ENCODE measurements around the gene UFM1.

The UFM1 gene

GRCh38 chr13:38325426-38325825, 24.2 kb upstream of the UFM1 start:
- no peak for TF ChIP-seq ZFX (IDR thresholded peaks at IDR 0.05; ENCODE audit: borderline replicate concordance)
- TF ChIP-seq, protein P1, sequence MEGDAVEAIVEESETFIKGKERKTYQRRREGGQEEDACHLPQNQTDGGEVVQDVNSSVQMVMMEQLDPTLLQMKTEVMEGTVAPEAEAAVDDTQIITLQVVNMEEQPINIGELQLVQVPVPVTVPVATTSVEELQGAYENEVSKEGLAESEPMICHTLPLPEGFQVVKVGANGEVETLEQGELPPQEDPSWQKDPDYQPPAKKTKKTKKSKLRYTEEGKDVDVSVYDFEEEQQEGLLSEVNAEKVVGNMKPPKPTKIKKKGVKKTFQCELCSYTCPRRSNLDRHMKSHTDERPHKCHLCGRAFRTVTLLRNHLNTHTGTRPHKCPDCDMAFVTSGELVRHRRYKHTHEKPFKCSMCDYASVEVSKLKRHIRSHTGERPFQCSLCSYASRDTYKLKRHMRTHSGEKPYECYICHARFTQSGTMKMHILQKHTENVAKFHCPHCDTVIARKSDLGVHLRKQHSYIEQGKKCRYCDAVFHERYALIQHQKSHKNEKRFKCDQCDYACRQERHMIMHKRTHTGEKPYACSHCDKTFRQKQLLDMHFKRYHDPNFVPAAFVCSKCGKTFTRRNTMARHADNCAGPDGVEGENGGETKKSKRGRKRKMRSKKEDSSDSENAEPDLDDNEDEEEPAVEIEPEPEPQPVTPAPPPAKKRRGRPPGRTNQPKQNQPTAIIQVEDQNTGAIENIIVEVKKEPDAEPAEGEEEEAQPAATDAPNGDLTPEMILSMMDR (IDR thresholded peaks at IDR 0.05) = no peak

DNA sequence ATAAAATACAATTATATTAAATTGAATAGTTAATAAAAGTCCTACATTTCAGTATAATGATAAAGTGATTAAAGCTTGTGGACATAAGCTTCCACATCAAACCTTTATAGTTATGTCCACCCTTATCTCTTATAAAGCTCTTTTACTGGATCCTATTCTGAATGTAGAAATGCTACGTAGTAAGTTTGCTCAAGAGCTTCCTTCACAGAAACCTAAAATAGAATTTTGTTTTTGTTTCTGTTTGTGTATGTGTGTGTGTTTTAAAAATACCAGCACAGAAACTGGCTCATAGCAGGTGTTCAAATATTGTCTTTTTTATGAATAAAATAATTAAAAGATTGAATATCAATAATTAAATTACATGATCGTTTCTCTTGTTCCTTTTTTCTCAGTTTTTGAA, 21.0 kb upstream of the UFM1 start:
- TF ChIP-seq, protein P1 (IDR thresholded peaks at IDR 0.05) = no peak
- no peak for TF ChIP-seq ZFX (IDR thresholded peaks at IDR 0.05; ENCODE audit: borderline replicate concordance)
- H3K27ac ChIP-seq = no peak overlapping the region

More at GRCh38 chr13:38325426-38325825, 24.2 kb upstream of the UFM1 start:
- no peak overlapping the region for H3K27ac ChIP-seq

GRCh38 chr13:38334845-38335244, 14.8 kb upstream of the UFM1 start:
- TF ChIP-seq, protein P1 (IDR thresholded peaks at IDR 0.05) = no peak
- TF ChIP-seq ZFX (IDR thresholded peaks at IDR 0.05; ENCODE audit: borderline replicate concordance) = no peak
- no peak overlapping the region for H3K27ac ChIP-seq

DNA sequence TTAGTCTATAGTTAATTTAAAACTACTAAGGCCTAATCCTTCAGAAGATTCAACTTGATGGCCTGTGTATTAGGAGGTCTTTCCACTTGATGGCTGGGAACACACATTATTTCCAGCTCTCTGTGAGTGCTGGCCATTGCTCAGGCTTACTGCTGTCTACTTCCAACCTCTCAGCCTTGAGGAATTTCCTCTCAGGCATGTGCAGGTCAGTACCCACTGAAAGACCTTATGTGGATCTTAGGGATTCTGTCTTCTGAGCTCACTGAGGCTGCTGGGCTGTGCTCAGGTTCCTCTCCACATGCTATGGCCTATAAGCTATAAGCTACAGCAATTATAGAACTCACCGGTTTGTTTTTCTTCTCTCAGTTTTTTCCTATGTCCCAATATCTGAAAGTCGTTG, 11.6 kb upstream of the UFM1 start:
- TF ChIP-seq, protein P1 (IDR thresholded peaks at IDR 0.05) = no peak
- no peak for TF ChIP-seq ZFX (IDR thresholded peaks at IDR 0.05; ENCODE audit: borderline replicate concordance)
- H3K27ac ChIP-seq = no peak overlapping the region

GRCh38 chr13:38340624-38341023, 9.0 kb upstream of the UFM1 start:
- TF ChIP-seq, protein P1 (IDR thresholded peaks at IDR 0.05) = no peak
- H3K27ac ChIP-seq = no peak overlapping the region

DNA sequence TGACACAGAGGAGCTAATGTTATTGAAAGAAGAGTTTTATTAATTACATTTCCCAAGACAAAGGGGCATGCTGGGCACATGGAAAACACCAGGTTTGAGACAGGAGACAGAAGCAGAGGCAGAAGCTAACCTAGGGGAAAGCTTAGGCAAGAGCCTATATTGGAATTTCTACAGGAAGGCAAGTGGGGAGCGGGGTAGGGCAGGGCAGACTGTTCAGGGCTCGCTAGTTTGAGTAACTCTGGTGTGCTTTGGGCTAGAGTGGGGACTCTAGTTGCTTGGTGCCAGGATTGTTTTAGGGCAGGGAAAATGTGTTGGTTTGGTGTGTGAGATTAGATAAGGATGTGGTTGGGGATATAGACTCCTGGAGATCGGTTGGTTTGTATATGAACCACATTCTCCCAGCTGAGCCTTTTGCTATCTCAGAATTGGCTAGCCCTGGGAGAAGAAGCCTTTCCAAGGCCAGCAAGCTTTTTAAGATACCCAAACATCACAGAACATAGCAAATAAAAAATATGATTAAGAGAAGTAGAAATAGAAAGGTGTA, 8.4 kb upstream of the UFM1 start:
- TF ChIP-seq, protein P1 (IDR thresholded peaks at IDR 0.05) = no peak
- TF ChIP-seq ZFX (IDR thresholded peaks at IDR 0.05; ENCODE audit: borderline replicate concordance) = no peak
- H3K27ac ChIP-seq = no peak overlapping the region

GRCh38 chr13:38346764-38347163, 2.9 kb upstream of the UFM1 start:
- H3K27ac ChIP-seq = no peak overlapping the region
- no peak for TF ChIP-seq ZFX (IDR thresholded peaks at IDR 0.05; ENCODE audit: borderline replicate concordance)
- TF ChIP-seq, protein P1 (IDR thresholded peaks at IDR 0.05) = no peak

Measured in 22Rv1 (cell line).